Neural cell (in vitro differentiated cells): ENCODE measurements around the gene PIK3CG. TPM values are rescaled to one million over a fixed set of nuclear protein-coding genes. Genes with fewer than 3 reads are reported as not detected.

ENCODE experiments used
- H2AFZ ChIP-seq: fragments of 200-600, 300-800 bp; sonication (generic), shearing (Covaris generic); 2 replicates; pipeline ENCODE4 v1.6.0; 2014; ENCODE audit warnings: low read depth, mild to moderate bottlenecking, antibody characterized with exemption, low read length, moderate library complexity
- H3F3A ChIP-seq: fragments of 200-600 bp; shearing (Covaris generic); 2 replicates; pipeline ENCODE4 v1.6.1; 2016; ENCODE audit warnings: mild to moderate bottlenecking, moderate library complexity, mixed read lengths, antibody characterized with exemption, low read length; ENCODE audit not compliant: insufficient read depth, poor library complexity, severe bottlenecking
- H3K27ac ChIP-seq: fragments of 200-600, 300-800 bp; sonication (generic), shearing (Covaris generic); 2 replicates; pipeline ENCODE4 v1.5.1; 2014; ENCODE audit warnings: mild to moderate bottlenecking, low read length, moderate library complexity
- H3K27me3 ChIP-seq: fragments of 300-800, 200-600 bp; sonication (generic), shearing (Covaris generic); 2 replicates; pipeline ENCODE4 v1.6.0; 2014; ENCODE audit warnings: mild to moderate bottlenecking, low read depth, low read length, moderate library complexity; ENCODE audit not compliant: insufficient read depth
- H3K36me3 ChIP-seq: fragments of 300-800, 200-600 bp; sonication (generic), shearing (Covaris generic); 2 replicates; pipeline ENCODE4 v1.5.1; 2014; ENCODE audit warnings: mild to moderate bottlenecking, antibody characterized with exemption, low read length, moderate library complexity; ENCODE audit not compliant: insufficient read depth
- H3K4me2 ChIP-seq: fragments of 300-800, 200-600 bp; sonication (generic), shearing (Covaris generic); 2 replicates; pipeline ENCODE4 v1.6.0; 2014; ENCODE audit warnings: mild to moderate bottlenecking, low read length
- H3K4me3 ChIP-seq: fragments of 300-800, 200-600 bp; sonication (generic), shearing (Covaris generic); 2 replicates; pipeline ENCODE4 v1.5.1; 2014; ENCODE audit warnings: mild to moderate bottlenecking, low read length, moderate library complexity
- H3K79me2 ChIP-seq: fragments of 200-600 bp; shearing (Covaris generic); replicated peaks from 2 replicates; pipeline ENCODE4 v1.6.0; 2014; ENCODE audit warnings: mild to moderate bottlenecking, low read length, moderate library complexity; ENCODE audit not compliant: insufficient read depth
- H3K9ac ChIP-seq: fragments of 300-800, 200-600 bp; sonication (generic), shearing (Covaris generic); 2 replicates; pipeline ENCODE4 v1.6.1; 2016; ENCODE audit warnings: mild to moderate bottlenecking, low read length, mixed read lengths
- H3K9me2 ChIP-seq: fragments of 200-600 bp; shearing (Covaris generic); 2 replicates; pipeline ENCODE4 v1.6.1; 2016; ENCODE audit warnings: mild to moderate bottlenecking, low read length, mixed read lengths; ENCODE audit not compliant: insufficient read depth
- H3K9me3 ChIP-seq: fragments of 200-600, 300-800 bp; sonication (generic), shearing (Covaris generic); 2 replicates; pipeline ENCODE4 v1.6.1; 2016; ENCODE audit warnings: mild to moderate bottlenecking, mixed run types, low read length, moderate library complexity, mixed read lengths
- H4K20me1 ChIP-seq: fragments of 200-600 bp; shearing (Covaris generic); 2 replicates; pipeline ENCODE4 v1.6.1; 2016; ENCODE audit warnings: mild to moderate bottlenecking, mixed run types; ENCODE audit not compliant: insufficient read depth
- CTCF ChIP-seq: fragments of 450-650 bp; IDR thresholded peaks from 2 replicates; pipeline ENCODE4 v1.5.1; 2014; ENCODE audit warnings: antibody characterized with exemption, mild to moderate bottlenecking, moderate library complexity; ENCODE audit not compliant: poor library complexity, severe bottlenecking
- EP300 ChIP-seq: fragments of 450-650 bp; conservative IDR thresholded peaks from 2 replicates; pipeline ENCODE4 v1.6.1; 2014; ENCODE audit warnings: antibody characterized with exemption, mild to moderate bottlenecking, moderate library complexity; ENCODE audit not compliant: poor library complexity, severe bottlenecking
- EZH2 ChIP-seq: fragments of 200-600, 300-800 bp; shearing (Covaris generic), sonication (generic); IDR thresholded peaks from 2 replicates; pipeline ENCODE4 v1.6.1; 2014; ENCODE audit warnings: antibody characterized with exemption, low read length, borderline replicate concordance, mild to moderate bottlenecking; ENCODE audit not compliant: insufficient read depth, poor library complexity, severe bottlenecking
- MXI1 ChIP-seq: fragments of 450-650 bp; conservative IDR thresholded peaks from 2 replicates; pipeline ENCODE4 v1.6.1; 2014; ENCODE audit warnings: antibody characterized with exemption, mild to moderate bottlenecking; ENCODE audit not compliant: poor library complexity, severe bottlenecking
- POLR2AphosphoS5 ChIP-seq: IDR thresholded peaks from 2 replicates; pipeline ENCODE4 v1.6.1; 2012
- RAD21 ChIP-seq: fragments of 450-650 bp; conservative IDR thresholded peaks from 2 replicates; pipeline ENCODE4 v1.6.1; 2014; ENCODE audit warnings: antibody characterized with exemption, mild to moderate bottlenecking, moderate library complexity
- SMC3 ChIP-seq: fragments of 450-650 bp; conservative IDR thresholded peaks from 2 replicates; pipeline ENCODE4 v1.6.1; 2014; ENCODE audit warnings: antibody characterized with exemption, mild to moderate bottlenecking, moderate library complexity; ENCODE audit not compliant: poor library complexity
- TAF1 ChIP-seq: IDR thresholded peaks from 2 replicates; pipeline ENCODE4 v1.6.1; 2012; ENCODE audit warnings: low read depth
- polyA plus RNA-seq: library from polyadenylated mRNA; depleted of rRNA; stranded (reverse); fragments of >200 nt; gene quantifications from 2 replicates; pipeline ENCODE4 v1.2.3, GENCODE V29; 2014
- TF ChIP-seq, protein P1 (sequence below): IDR thresholded peaks from 2 replicates; pipeline ENCODE4 v1.6.1; 2012; ENCODE audit warnings: borderline replicate concordance

Gene PIK3CG
- polyA plus RNA-seq, 1 donor from 2014 or later = not detected

DNA sequence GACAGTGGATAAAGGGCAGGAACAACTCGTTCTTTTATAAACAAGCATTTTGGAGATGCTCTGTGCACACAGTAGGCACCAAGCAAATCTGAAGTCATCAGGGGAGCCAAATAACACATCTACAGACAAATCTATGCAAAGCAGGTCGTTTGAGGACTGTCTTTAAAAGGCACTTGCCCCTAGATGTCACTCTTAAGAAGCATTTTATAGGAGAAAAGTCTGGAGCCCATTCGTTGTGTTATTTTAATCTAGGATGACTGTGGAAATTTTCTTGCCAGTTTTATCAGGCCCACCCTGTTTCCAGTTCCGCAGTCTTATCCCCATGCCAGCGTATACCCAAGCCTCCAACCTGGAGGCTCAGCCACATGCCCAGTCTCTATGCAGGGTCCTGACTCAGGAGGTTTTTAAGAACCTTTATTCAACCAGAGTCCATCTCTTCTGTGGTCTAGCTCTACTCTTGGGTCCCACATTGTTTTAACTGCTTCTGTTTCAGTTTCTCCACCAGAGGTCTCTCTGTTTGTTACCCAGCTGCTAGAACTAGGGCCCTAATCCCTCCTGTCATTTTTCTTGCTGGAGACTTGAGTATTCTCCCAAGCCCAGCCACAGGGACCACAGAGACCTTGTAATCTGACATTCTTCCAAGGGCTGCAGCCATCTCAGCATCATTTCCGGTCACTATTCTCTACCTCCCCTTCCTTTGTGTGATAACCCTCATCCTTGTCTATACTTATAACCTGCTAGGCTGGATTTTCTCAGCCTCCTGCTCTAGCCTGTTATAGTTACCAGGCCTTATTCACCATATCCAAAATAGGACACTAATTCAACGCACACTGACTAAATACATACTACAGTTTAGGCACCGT, 26.7 kb downstream of the PIK3CG start:
- Histone ChIP-seq H3K79me2 (no peaks in the 10 kb centered on the region), H3K9me2 (no peaks in the 10 kb centered on the region), H2AFZ (no peak overlapping the region), H3K27ac (no peak overlapping the region), H3K4me3 (no peak overlapping the region), H3K9me3 (no peaks in the 10 kb centered on the region), H3K4me2 (no peak overlapping the region), H4K20me1 (no peaks in the 10 kb centered on the region), H3K27me3 (no peaks in the 10 kb centered on the region), H3F3A (no peaks in the 10 kb centered on the region), H3K36me3 (no peaks in the 10 kb centered on the region), H3K9ac (no peak overlapping the region)
- TF ChIP-seq TAF1 (no peak), EZH2 (no peak), POLR2AphosphoS5 (no peak), MXI1 (no peak), RAD21 (peak; percentile 55), CTCF (peak; percentile 49), SMC3 (peak; percentile 57), EP300 (no peak)
- TF ChIP-seq, protein P1, sequence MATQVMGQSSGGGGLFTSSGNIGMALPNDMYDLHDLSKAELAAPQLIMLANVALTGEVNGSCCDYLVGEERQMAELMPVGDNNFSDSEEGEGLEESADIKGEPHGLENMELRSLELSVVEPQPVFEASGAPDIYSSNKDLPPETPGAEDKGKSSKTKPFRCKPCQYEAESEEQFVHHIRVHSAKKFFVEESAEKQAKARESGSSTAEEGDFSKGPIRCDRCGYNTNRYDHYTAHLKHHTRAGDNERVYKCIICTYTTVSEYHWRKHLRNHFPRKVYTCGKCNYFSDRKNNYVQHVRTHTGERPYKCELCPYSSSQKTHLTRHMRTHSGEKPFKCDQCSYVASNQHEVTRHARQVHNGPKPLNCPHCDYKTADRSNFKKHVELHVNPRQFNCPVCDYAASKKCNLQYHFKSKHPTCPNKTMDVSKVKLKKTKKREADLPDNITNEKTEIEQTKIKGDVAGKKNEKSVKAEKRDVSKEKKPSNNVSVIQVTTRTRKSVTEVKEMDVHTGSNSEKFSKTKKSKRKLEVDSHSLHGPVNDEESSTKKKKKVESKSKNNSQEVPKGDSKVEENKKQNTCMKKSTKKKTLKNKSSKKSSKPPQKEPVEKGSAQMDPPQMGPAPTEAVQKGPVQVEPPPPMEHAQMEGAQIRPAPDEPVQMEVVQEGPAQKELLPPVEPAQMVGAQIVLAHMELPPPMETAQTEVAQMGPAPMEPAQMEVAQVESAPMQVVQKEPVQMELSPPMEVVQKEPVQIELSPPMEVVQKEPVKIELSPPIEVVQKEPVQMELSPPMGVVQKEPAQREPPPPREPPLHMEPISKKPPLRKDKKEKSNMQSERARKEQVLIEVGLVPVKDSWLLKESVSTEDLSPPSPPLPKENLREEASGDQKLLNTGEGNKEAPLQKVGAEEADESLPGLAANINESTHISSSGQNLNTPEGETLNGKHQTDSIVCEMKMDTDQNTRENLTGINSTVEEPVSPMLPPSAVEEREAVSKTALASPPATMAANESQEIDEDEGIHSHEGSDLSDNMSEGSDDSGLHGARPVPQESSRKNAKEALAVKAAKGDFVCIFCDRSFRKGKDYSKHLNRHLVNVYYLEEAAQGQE = no peak

DNA sequence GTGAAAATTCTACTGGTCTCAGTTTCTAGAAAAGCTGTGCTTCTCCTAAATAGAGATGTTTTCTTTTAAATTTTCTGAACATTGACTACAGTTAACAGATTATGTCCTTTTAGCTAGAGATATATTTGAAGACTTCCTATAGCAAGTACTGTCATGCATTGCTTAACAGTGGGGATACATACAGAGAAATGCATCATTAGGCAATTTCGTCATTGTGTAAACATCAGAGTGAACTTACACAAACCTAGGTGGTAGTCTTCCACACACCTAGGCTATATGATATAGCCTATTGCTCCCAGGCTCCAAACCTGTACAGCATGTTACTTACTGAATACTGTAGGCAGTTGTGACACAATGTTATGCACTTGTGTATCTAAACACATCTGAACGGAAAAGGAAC, 28.5 kb downstream of the PIK3CG start:
- H2AFZ ChIP-seq = no peak overlapping the region

More for the DNA sequence above, 28.5 kb downstream of the PIK3CG start:
- H4K20me1 ChIP-seq = no peaks in the 10 kb centered on the region
- no peaks in the 10 kb centered on the region for H3K9me2 ChIP-seq
- H3K9ac ChIP-seq = no peak overlapping the region
- H3K27me3 ChIP-seq = no peaks in the 10 kb centered on the region
- H3F3A ChIP-seq = no peaks in the 10 kb centered on the region
- no peak overlapping the region for H3K27ac ChIP-seq
- H3K9me3 ChIP-seq = no peaks in the 10 kb centered on the region
- no peaks in the 10 kb centered on the region for H3K36me3 ChIP-seq
- H3K4me3 ChIP-seq = no peak overlapping the region
- no peak overlapping the region for H3K4me2 ChIP-seq
- no peak for TF ChIP-seq CTCF
- H3K79me2 ChIP-seq = no peaks in the 10 kb centered on the region
